K562 (cell line): ENCODE data around the gene FSTL4.

Experiments
- YY1 ChIP-seq, 3 experiments: IDR thresholded peaks; 2 replicates each; pipeline ENCODE4 v1.6.1; 2011; ENCODE audit warnings: low read length in 2 of 3, mild to moderate bottlenecking in 2 of 3, moderate library complexity in 2 of 3, borderline replicate concordance in 1 of 3, control low read depth in 1 of 3, low read depth in 1 of 3; ENCODE audit not compliant: insufficient read depth in 3 of 3, insufficient replicate concordance in 2 of 3, control insufficient read depth in 1 of 3, insufficient read length in 1 of 3; ENCODE audit errors: extremely low read depth in 1 of 3
- TF ChIP-seq, protein P1 (sequence below): fragments of 250-450 bp; sonication (Bioruptor Pico); IDR thresholded peaks from 2 replicates; pipeline ENCODE4 v1.5.1; 2021; ENCODE audit warnings: mild to moderate bottlenecking

DNA sequence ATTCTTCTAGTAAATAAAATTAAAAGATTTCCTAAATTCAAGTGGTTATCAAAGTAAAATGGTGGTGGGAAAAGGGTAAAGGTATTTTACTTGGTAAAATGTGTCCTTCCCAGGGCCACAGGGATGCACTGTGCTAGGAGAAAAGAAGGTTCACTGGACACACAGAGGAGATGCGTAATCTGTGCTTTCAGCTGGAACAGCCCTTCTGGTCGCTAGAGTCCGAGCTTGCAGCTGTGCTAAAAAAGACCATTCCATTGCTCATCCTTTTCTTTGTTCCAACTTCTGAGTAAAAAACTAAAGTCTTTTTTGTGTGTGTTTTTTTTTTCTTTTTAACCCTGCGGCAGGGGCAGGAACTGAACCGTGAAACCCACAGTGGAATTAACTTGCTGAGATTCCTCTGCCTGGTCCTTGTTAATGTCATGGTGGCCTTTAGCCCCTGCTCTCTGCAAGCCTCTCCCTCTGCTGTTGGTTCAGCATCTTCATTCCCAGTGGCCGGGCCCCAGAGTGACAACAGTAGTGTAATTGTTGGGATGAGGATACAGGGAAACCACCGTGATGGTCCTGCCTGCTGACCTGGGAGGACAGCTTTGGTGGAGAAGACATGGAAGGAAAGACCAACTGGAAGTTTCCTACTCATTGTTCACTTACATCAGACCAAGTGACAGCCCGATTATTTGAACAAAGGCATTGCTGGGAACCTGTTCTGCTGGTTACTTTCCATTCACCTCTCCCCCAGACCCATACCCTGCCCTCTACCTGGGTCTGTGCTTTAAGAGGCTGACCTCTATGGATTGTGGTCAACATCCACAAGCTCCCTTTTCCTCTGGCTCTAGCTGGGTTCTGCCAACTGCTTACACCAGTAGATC, 31.9 kb upstream of the FSTL4 start:
- TF ChIP-seq YY1 (IDR thresholded peaks at IDR 0.05; ENCODE audit: borderline replicate concordance in 1 of 3, control insufficient read depth in 1 of 3, extremely low read depth in 1 of 3, insufficient read depth in 3 of 3, insufficient read length in 1 of 3, insufficient replicate concordance in 2 of 3, low read depth in 1 of 3, low read length in 2 of 3) = no peak
- TF ChIP-seq, protein P1, sequence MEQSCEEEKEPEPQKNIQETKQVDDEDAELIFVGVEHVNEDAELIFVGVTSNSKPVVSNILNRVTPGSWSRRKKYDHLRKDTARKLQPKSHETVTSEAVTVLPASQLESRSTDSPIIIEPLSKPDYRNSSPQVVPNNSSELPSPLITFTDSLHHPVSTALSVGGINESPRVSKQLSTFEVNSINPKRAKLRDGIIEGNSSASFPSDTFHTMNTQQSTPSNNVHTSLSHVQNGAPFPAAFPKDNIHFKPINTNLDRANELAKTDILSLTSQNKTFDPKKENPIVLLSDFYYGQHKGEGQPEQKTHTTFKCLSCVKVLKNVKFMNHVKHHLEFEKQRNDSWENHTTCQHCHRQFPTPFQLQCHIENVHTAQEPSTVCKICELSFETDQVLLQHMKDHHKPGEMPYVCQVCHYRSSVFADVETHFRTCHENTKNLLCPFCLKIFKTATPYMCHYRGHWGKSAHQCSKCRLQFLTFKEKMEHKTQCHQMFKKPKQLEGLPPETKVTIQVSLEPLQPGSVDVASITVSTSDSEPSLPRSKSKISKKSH = no peak
